ENCODE measurements around the gene ACLY.

Gene ACLY

GRCh38 chr17:41818024-41818423 lies 100.7 kb downstream of the ACLY start:
- H3K27ac ChIP-seq (ENCODE audit: extremely low read depth, low read depth, low read length): no peak overlapping the region
- TF ChIP-seq ZNF16 (tag by site-specific recombination; IDR thresholded peaks at IDR 0.05; ENCODE audit: low read depth) (no peak), ZNF18 (tag by site-specific recombination; IDR thresholded peaks at IDR 0.05) (no peak), ZNF114 (tag by site-specific recombination; IDR thresholded peaks at IDR 0.05) (no peak), KLF7 (tag by site-specific recombination; IDR thresholded peaks at IDR 0.05; ENCODE audit: borderline replicate concordance) (no peak), ZEB2 (tag by site-specific recombination; IDR thresholded peaks at IDR 0.05) (no peak), ZNF596 (tag by site-specific recombination; IDR thresholded peaks at IDR 0.05) (no peak)
- H3K4me3 ChIP-seq (ENCODE audit: low read depth, low read length): no peak overlapping the region
- 0 out of 2 replicates have a peak, but pooled peaks cover 3% of the 10 kb centered on the region for H3K4me1 ChIP-seq (ENCODE audit: control insufficient read depth, insufficient read depth, low read length)
- H3K9me3 ChIP-seq (ENCODE audit: control insufficient read depth, insufficient read depth, low read depth, low read length): no peaks in the 10 kb centered on the region
- peaks cover 0 to 64% of the 10 kb centered on the region in 2 experiments; a peak in 2 of 3 replicates for H3K36me3 ChIP-seq (ENCODE audit: control insufficient read depth in 2 of 2, insufficient read depth in 1 of 2, low read length in 2 of 2)
- ChIA-PET POLR2A (interaction anchor here (0.7 to 1.0 kb wide), 2 partner anchors 23 to 129 kb away, joined by 3 read pairs; no protein-coding TSS in a partner anchor), CTCF (interaction anchor here (0.7 kb wide), 2 partner anchors 139 to 1040 kb away, joined by 3 to 4 read pairs; no protein-coding TSS in a partner anchor)

All from HEK293 (cell line).